HepG2 (cell line): ENCODE results near the gene VIPR1. TPM values are rescaled to one million over a fixed set of nuclear protein-coding genes. Genes with fewer than 3 reads are reported as not detected.

Source experiments
- ATAC-seq: fragments of 200-7000 bp; cut with Tn5 transposase; 3 replicates; pipeline ENCODE4 v1.9.1; 2020; ENCODE audit warnings: mild to moderate bottlenecking, moderate library complexity
- BruUV-seq: library from RNA; stranded (reverse); fragments of 400-500 nt; replicated peaks from 2 replicates; lab custom pipeline; 2021; lab: Mats Ljungman, UMichigan
- CTCF ChIA-PET: fragments of 300-600 bp; formaldehyde crosslinking; extraction: SDS; loops from one replicate; lab custom pipeline; 2021; ENCODE audit warnings: low total read pairs, inconsistent platforms, low intra/inter-chr PET ratio; lab: Yijun Ruan, JAX
- POLR2A ChIA-PET: fragments of 350-600 bp; sonication (Branson Sonifier 250); formaldehyde crosslinking; loops from one replicate; lab custom pipeline; 2020; ENCODE audit warnings: antibody characterized with exemption, inconsistent platforms; lab: Yijun Ruan, JAX
- DNase-seq: peaks from one replicate; pipeline ENCODE4 v3.0.0-alpha.2; 2015; ENCODE audit warnings: low spot score
- FAIRE-seq: peaks from 3 replicates; lab custom pipeline; 2011; peaks lifted over from hg19 to GRCh38; lab: Jason Lieb, UNC
- H2AFZ ChIP-seq: one replicate; pipeline ENCODE4 v1.6.1; 2011; ENCODE audit warnings: low read length, inconsistent platforms
- H3K27ac ChIP-seq: fragments of 300-600 bp; 3 replicates; pipeline ENCODE4 v1.8.0; 2011; ENCODE audit warnings: mixed run types, mild to moderate bottlenecking, mixed read lengths, low read length, inconsistent platforms; ENCODE audit not compliant: insufficient read depth; ENCODE audit errors: extremely low read length
- H3K27me3 ChIP-seq, 2 experiments: fragments of 200-600 bp in 1 of 2; 2 replicates in 1 of 2; 3 replicates in 1 of 2; pipeline versions ENCODE4 v1.6.0 to v1.8.0; 2011; ENCODE audit warnings: low read length in 2 of 2, mild to moderate bottlenecking in 2 of 2, moderate library complexity in 2 of 2, inconsistent platforms in 1 of 2; ENCODE audit not compliant: insufficient read depth in 2 of 2, control insufficient read depth in 1 of 2
- H3K36me3 ChIP-seq, 2 experiments: fragments of 200-600 bp in 1 of 2; replicated peaks in 1 of 2; 2 replicates in 1 of 2; 3 replicates in 1 of 2; pipeline versions ENCODE4 v1.5.1 to v1.8.0; 2011; ENCODE audit warnings: low read length in 2 of 2, inconsistent platforms in 1 of 2; ENCODE audit not compliant: insufficient read depth in 2 of 2, control insufficient read depth in 1 of 2
- H3K4me1 ChIP-seq: 2 replicates; pipeline ENCODE4 v1.5.1; 2012; ENCODE audit warnings: low read length, inconsistent platforms; ENCODE audit not compliant: insufficient read depth
- H3K4me2 ChIP-seq: 2 replicates; pipeline ENCODE4 v1.6.0; 2011; ENCODE audit warnings: low read depth, low read length, inconsistent platforms
- H3K4me3 ChIP-seq, 3 experiments: fragments of 200-600 bp in 1 of 3; sonication (generic), shearing (Covaris generic) in 1 of 3; replicated peaks in 1 of 3; 2 replicates each; pipeline ENCODE4 v1.5.1; 2011 to 2016; ENCODE audit warnings: low read length in 3 of 3, inconsistent platforms in 2 of 3, low read depth in 2 of 3, mild to moderate bottlenecking in 2 of 3, control low read depth in 1 of 3, mixed read lengths in 1 of 3; ENCODE audit not compliant: insufficient read depth in 1 of 3
- H3K79me2 ChIP-seq: one replicate; pipeline ENCODE4 v1.6.1; 2011; ENCODE audit warnings: low read length, inconsistent platforms; ENCODE audit not compliant: insufficient read depth
- H3K9ac ChIP-seq: 2 replicates; pipeline ENCODE4 v1.6.0; 2011; ENCODE audit warnings: mild to moderate bottlenecking, low read depth, low read length, inconsistent platforms; ENCODE audit not compliant: insufficient read depth
- H3K9me3 ChIP-seq: 2 replicates; pipeline ENCODE4 v1.5.1; 2012; ENCODE audit warnings: mild to moderate bottlenecking, low read length
- H4K20me1 ChIP-seq: 2 replicates; pipeline ENCODE4 v1.6.0; 2011; ENCODE audit warnings: inconsistent platforms, mild to moderate bottlenecking, low read length, moderate library complexity; ENCODE audit not compliant: insufficient read depth
- BCL6 ChIP-seq: IDR thresholded peaks from 2 replicates; pipeline ENCODE4 v1.6.1; 2016; ENCODE audit warnings: missing genetic modification reagents, missing compliant biosample characterization
- DR1 ChIP-seq: sonication (generic); formaldehyde crosslinking; IDR thresholded peaks from 2 replicates; pipeline ENCODE4 v1.8.0; 2021; ENCODE audit warnings: mild to moderate bottlenecking, missing genetic modification reagents, inconsistent platforms
- FOXK1 ChIP-seq: sonication (generic); formaldehyde crosslinking; IDR thresholded peaks from 2 replicates; pipeline ENCODE4 v1.4.0; 2020; ENCODE audit warnings: low read depth, missing genetic modification reagents, borderline replicate concordance
- HDAC2 ChIP-seq: sonication (generic); formaldehyde crosslinking; IDR thresholded peaks from 2 replicates; pipeline ENCODE4 v1.4.0; 2020; ENCODE audit warnings: missing genetic modification reagents
- HNF4G ChIP-seq, 2 experiments: sonication (generic) in 1 of 2; formaldehyde crosslinking in 1 of 2; IDR thresholded peaks; 2 replicates each; pipeline versions ENCODE4 v1.4.0 to v1.6.1; 2011 to 2020; ENCODE audit warnings: borderline replicate concordance in 2 of 2, low read depth in 2 of 2, mild to moderate bottlenecking in 2 of 2, low read length in 1 of 2, missing genetic modification reagents in 1 of 2, moderate library complexity in 1 of 2
- ISX ChIP-seq: sonication (generic); formaldehyde crosslinking; conservative IDR thresholded peaks from 2 replicates; pipeline ENCODE4 v1.5.0; 2020; ENCODE audit warnings: missing genetic modification reagents
- KLF16 ChIP-seq, 2 experiments: sonication (generic) in 1 of 2; formaldehyde crosslinking in 1 of 2; IDR thresholded peaks; 2 replicates each; pipeline versions ENCODE4 v1.6.1 to v1.8.0; 2016 to 2023; ENCODE audit warnings: missing genetic modification reagents in 2 of 2, missing compliant biosample characterization in 1 of 2
- ZNF12 ChIP-seq: sonication (generic); formaldehyde crosslinking; IDR thresholded peaks from 2 replicates; pipeline ENCODE4 v1.5.0; 2020; ENCODE audit warnings: missing genetic modification reagents
- ZNF562 ChIP-seq: sonication (generic); formaldehyde crosslinking; IDR thresholded peaks from 2 replicates; pipeline ENCODE4 v1.8.0; 2022; ENCODE audit warnings: missing genetic modification reagents, borderline replicate concordance
- WGBS: methylation state at CpG from one replicate; pipeline ENCODE4 v1.1.6; 2017; ENCODE audit warnings: low lambda C conversion rate; 5-methylcytosine and 5-hydroxymethylcytosine counted together
- in situ Hi-C: cut with HindIII; loops from 2 replicates; pipeline ENCODE4 v1.10.0; 2017; ENCODE audit warnings: low pct_unique_long_range_greater_than_20kb; ENCODE audit not compliant: extremely low pct_ligation_motif_present
- intact Hi-C: fragments of 100-400 bp; cut with micrococcal nuclease; formaldehyde crosslinking; loops from one replicate; pipeline ENCODE4 v1.10.0; 2022; ENCODE audit not compliant: unreplicated experiment
- polyA plus RNA-seq, 8 experiments: library from polyadenylated mRNA; depleted of rRNA in 3 of 8; stranded (reverse) in 7 of 8; unstranded in 1 of 8; fragments of >200 nt; fragmentation: Illumina TruSeq in 4 of 8; extraction: Trizol in 4 of 8; gene quantifications; 2 replicates each; pipeline versions ENCODE4 v1.2.1 to v1.2.3, GENCODE V29; 2011 to 2016; ENCODE audit warnings: low read depth in 4 of 8, missing spikeins in 1 of 8, mixed read lengths in 1 of 8; ENCODE audit not compliant: insufficient read depth in 1 of 8
- total RNA-seq, 5 experiments: library from RNA; depleted of rRNA; stranded (reverse); fragments of >200 nt; fragmentation: Illumina TruSeq; extraction: Trizol; gene quantifications; 2 replicates each; pipeline ENCODE4 v1.2.3, GENCODE V29; 2016; ENCODE audit warnings: low read depth in 1 of 5
- TF ChIP-seq, protein P1 (sequence below): sonication (generic); formaldehyde crosslinking; IDR thresholded peaks from 2 replicates; pipeline ENCODE4 v1.4.0; 2020; ENCODE audit warnings: missing genetic modification reagents
- TF ChIP-seq, protein P2 (sequence below): sonication (generic); formaldehyde crosslinking; IDR thresholded peaks from 2 replicates; pipeline ENCODE4 v1.5.0; 2020; ENCODE audit warnings: missing genetic modification reagents
- TF ChIP-seq, protein P3 (sequence below): sonication (generic); formaldehyde crosslinking; IDR thresholded peaks from 2 replicates; pipeline ENCODE4 v1.5.0; 2020; ENCODE audit warnings: mild to moderate bottlenecking, missing genetic modification reagents, borderline replicate concordance

The VIPR1 gene
- total and polyA plus RNA-seq, 2 of the 13 experiments (the other 11 are each of a cell fraction or from before 2014, with no cell fraction given) = 0.04 to 0.11 TPM

DNA sequence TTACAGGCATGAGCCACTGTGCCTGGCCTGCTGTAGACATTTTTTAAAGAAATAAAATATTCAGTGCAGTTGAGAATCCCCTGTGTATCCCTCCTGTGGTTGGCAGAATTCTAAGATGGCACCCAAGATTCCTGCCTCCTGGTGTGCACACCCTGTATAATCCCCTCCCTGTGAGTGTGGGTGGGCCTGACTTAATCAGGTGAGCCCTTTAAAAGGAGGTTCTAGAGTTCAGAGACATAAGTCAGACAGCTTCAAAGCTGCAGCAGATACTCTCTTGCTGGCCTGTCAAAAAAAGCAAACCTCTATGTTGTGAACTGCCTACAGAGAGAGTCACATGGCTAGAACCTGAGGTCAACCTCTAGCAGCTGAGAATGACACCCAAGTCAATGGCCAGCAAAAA, 7.0 kb upstream of the VIPR1 start:
- Histone ChIP-seq H4K20me1 (no peaks in the 10 kb centered on the region), H3K36me3 (no peaks in the 10 kb centered on the region), H2AFZ (no peak overlapping the region), H3K4me1 (peaks cover 14% of the 10 kb centered on the region), H3K4me2 (no peak overlapping the region), H3K4me3 (no peak overlapping the region), H3K9me3 (no peaks in the 10 kb centered on the region), H3K27ac (no peak overlapping the region), H3K9ac (no peak overlapping the region), H3K79me2 (no peaks in the 10 kb centered on the region), H3K27me3 (peaks cover 7 to 25% of the 10 kb centered on the region in 2 experiments; a peak in 4 of 5 replicates)
- TF ChIP-seq ZNF12 = no peak
- TF ChIP-seq ZNF562 (CRISPR knock-in tag) = no peak
- no peak for TF ChIP-seq HNF4G (IDR thresholded peaks at IDR 0.05; ENCODE audit: borderline replicate concordance, low read depth, low read length)
- no peak for TF ChIP-seq HNF4G (CRISPR knock-in tag; IDR thresholded peaks at IDR 0.05; ENCODE audit: borderline replicate concordance, low read depth)
- ChIA-PET CTCF (no interaction called here), POLR2A (no interaction called here)
- in situ Hi-C loops (no loop called here), intact Hi-C loops (no loop called here)
- ATAC-seq = no peak
- FAIRE-seq = no peak
- DNase-seq = no peak
- BruUV-seq = no TSS peak

DNA sequence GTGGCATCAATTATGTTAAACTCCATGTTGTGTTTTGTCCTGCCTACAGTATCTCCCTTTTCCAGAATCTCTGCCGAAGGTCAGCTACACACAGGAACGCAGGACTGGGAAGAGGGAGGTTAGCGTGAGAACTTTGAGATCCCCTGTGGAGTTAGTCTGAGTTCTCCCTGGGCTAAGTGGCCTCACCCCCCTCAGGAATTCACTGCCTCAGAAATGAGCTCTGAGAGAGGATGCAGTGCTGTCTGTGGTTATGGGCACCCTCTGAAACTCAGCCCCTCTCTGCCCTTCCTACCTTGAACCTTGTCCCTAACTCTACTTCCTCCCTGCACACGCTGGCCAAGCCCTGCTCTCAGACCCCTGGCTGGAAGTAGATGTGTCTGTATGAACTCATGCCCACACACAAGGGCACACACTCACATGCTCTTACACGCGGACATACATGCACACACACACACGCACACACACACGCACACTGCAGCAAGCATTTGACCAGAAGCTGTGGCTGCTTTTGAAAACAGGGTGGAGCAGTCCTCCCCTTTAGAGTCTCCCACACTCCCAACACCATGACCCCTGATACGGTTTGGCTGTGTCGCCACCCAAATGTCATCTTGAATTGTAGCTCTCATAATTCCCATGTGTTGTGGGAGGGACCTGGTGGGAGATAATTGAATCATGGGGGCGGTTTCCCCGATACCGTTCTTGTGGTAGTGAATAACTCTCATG, 5.3 kb upstream of the VIPR1 start:
- in situ Hi-C loops (no loop called here), intact Hi-C loops (no loop called here)
- Histone ChIP-seq H3K9me3 (no peaks in the 10 kb centered on the region), H3K36me3 (no peaks in the 10 kb centered on the region), H4K20me1 (no peaks in the 10 kb centered on the region), H3K9ac (no peak overlapping the region), H3K27me3 (peaks cover 12 to 43% of the 10 kb centered on the region in 2 experiments; a peak in 4 of 5 replicates), H2AFZ (no peak overlapping the region), H3K27ac (no peak overlapping the region), H3K79me2 (no peaks in the 10 kb centered on the region), H3K4me2 (0 out of 2 replicates have a peak overlapping the region, but pooled peaks have one; percentile 14), H3K4me1 (peaks cover 23% of the 10 kb centered on the region), H3K4me3 (no peak overlapping the region)
- POLR2A ChIA-PET = no interaction called here
- FAIRE-seq (peak; percentile 55), ATAC-seq (peak; percentile 62), DNase-seq (peak; percentile 40)
- CTCF ChIA-PET = no interaction called here
- 43% methylated on average over 10 of the region's 13 CpGs for WGBS
- no TSS peak for BruUV-seq
- TF ChIP-seq HNF4G (IDR thresholded peaks at IDR 0.05; ENCODE audit: borderline replicate concordance, low read depth, low read length) = 0 out of 2 replicates have a peak, but pooled peaks have one; percentile 11
- TF ChIP-seq HNF4G (CRISPR knock-in tag; IDR thresholded peaks at IDR 0.05; ENCODE audit: borderline replicate concordance, low read depth) = no peak
- TF ChIP-seq, protein P1, sequence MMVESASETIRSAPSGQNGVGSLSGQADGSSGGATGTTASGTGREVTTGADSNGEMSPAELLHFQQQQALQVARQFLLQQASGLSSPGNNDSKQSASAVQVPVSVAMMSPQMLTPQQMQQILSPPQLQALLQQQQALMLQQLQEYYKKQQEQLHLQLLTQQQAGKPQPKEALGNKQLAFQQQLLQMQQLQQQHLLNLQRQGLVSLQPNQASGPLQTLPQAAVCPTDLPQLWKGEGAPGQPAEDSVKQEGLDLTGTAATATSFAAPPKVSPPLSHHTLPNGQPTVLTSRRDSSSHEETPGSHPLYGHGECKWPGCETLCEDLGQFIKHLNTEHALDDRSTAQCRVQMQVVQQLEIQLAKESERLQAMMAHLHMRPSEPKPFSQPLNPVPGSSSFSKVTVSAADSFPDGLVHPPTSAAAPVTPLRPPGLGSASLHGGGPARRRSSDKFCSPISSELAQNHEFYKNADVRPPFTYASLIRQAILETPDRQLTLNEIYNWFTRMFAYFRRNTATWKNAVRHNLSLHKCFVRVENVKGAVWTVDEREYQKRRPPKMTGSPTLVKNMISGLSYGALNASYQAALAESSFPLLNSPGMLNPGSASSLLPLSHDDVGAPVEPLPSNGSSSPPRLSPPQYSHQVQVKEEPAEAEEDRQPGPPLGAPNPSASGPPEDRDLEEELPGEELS (CRISPR knock-in tag) = no peak
- TF ChIP-seq HDAC2 (CRISPR knock-in tag) = no peak
- TF ChIP-seq KLF16 (CRISPR knock-in tag; IDR thresholded peaks at IDR 0.05) = no peak
- TF ChIP-seq DR1 = no peak
- TF ChIP-seq ISX (CRISPR knock-in tag) = no peak
- TF ChIP-seq BCL6 = no peak
- no peak for TF ChIP-seq FOXK1 (CRISPR knock-in tag)
- TF ChIP-seq, protein P2, sequence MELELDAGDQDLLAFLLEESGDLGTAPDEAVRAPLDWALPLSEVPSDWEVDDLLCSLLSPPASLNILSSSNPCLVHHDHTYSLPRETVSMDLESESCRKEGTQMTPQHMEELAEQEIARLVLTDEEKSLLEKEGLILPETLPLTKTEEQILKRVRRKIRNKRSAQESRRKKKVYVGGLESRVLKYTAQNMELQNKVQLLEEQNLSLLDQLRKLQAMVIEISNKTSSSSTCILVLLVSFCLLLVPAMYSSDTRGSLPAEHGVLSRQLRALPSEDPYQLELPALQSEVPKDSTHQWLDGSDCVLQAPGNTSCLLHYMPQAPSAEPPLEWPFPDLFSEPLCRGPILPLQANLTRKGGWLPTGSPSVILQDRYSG (CRISPR knock-in tag) = no peak
- TF ChIP-seq, protein P3, sequence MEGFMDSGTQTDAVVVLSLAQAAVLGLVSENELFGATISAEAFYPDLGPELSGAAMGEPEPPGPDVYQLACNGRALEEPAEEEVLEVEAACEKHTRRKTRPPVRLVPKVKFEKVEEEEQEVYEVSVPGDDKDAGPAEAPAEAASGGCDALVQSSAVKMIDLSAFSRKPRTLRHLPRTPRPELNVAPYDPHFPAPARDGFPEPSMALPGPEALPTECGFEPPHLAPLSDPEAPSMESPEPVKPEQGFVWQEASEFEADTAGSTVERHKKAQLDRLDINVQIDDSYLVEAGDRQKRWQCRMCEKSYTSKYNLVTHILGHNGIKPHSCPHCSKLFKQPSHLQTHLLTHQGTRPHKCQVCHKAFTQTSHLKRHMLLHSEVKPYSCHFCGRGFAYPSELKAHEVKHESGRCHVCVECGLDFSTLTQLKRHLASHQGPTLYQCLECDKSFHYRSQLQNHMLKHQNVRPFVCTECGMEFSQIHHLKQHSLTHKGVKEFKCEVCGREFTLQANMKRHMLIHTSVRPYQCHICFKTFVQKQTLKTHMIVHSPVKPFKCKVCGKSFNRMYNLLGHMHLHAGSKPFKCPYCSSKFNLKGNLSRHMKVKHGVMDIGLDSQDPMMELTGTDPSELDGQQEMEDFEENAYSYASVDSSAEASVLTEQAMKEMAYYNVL (CRISPR knock-in tag) = no peak
